NCI-H2029 (cell line): ENCODE data around the gene CAMTA1.
A peak's percentile ranks its signal among the peaks of the same experiment; 100 is the strongest.

ENCODE experiments used
- DNase-seq: peaks from one replicate; lab custom pipeline; 2025; lab: John Stamatoyannopoulos, UW

Gene CAMTA1

DNA sequence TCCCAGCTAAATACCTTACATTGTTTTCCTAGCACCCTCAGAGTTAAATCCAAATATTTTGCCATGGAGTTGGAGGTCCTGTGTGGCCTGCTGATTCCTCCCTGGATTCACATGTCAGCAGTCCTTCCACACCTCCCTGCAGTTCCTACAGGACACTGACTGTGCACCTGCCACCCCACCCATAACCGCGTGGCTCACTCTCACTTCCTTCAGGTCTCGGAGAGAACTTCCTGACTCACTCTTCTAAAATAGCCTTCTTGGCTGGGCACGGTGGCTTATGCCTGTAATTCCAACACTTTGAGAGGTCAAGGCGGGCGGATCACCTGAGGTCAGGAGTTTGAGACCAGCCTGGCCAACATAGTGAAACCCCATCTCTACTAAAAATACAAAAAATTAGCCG is 8.4 kb upstream of the CAMTA1 start:
- DNase-seq: no peak

DNA sequence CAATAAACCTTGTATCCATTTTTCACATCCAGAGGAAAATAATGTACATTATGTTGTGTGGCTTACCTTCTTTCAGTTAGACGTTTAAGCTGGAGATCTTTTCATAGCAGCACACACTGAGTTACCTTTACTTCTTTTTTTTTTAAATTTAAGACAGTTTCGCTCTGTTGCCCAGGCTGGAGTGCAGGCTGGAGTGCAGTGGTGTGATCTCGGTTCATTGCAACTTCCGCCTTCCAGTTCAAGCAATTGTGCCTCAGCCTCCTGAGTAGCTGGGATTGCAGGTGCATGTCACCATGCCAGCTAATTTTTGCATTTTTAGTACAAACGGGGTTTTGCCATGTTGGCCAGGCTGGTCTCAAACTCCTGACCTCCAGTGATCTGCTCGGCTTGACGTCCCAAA is 7.4 kb upstream of the CAMTA1 start:
- DNase-seq: no peak

DNA sequence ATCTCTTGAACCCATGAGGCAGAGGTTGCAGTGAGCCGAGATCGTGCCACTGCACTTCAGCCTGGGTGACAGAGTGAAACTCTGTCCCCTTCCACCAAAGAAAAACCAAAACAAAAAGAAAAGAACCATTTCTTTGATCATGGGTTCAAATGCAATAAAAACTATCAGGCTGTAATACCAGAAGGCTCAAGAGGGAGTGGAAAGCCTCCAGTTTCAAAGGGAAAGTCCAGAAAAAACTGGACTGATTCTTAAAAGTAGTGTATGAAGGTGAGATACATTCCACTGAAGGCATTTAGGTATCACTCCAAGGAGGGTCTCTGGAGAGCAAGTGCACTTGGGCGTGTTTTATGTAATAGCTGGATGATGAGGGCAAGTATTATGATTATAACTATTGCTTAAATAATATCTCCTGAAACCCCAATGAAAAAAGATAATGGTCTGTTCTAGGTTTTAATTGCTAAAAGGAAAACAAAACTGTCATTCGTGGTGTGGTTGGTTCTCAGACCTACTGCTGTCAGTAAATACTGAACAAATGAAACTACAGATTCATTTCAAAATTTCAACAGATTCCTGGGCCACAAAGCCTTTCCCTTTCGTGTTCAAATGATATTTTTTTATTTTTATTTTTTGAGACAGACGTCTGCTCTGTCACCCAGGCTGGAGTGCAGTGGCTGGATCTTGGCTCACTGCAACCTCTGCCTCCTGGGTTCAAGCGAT is 6.0 kb upstream of the CAMTA1 start:
- no peak for DNase-seq

DNA sequence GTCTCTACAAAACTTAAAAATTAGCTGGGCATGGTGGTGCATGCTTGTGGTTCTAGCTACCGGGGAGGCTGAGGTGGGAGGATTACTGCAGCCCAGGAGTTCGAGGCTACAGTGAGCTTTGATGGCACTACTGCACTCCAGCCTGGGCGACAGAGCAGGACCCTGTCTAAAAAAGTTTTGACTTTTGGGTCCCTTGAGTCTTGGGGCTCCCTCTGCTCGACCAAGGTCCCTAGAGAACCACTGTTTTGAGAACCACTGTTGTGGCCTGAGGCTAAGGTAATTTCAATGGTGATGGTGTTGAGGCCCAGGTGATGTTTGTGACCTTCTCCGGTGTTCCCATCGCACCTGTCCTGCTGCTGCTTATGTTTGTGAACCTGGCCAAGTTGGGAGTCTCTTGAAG is 3.1 kb upstream of the CAMTA1 start:
- no peak for DNase-seq

DNA sequence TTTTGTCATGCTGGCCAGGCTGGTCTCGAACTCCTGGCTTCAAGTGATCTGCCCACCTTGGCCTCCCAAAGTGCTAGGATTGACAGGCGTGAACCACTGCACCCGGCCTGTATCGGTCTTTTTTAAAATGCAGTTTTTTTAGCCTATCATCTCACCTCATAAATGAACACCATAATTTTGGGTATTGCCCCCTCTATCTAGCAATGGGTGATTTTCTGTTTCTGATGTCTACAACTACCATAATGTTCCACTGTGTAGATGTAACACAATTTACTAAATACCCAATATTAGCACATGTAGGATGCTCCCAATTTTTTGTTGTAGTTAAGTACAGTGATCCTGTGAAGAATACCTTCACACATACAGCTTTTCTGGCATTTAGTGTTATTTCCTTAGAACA is 2.0 kb upstream of the CAMTA1 start:
- no peak for DNase-seq

DNA sequence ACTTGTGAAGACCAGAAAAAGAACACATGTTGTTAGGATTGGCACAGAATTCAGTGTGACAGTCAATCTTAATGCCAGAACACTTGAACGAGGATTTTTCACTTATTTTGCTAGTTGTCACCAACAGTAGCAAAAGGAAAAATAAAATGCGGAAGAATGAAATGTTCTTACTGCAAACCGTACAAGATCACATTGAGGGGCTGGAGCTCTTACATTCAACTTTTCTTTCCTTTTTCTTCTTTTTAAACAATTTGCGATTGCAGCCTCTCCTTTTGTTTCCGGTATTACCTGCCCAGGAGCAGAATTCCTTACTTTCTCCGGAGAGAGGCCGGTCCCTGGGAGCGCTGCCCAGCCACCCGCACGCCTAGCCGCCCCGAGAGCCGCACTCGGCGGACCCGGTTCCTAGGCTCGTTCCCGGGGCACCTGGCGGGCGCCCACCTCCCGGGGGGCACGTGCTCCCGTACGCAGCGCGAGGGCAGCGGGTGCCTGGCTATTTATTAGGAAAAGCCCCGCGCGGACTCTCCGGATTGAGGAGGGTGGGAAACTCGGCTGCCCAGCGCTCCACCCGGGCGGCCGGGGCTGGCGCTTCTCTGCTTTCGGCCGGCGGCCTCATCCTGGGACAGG is 1.2 kb upstream of the CAMTA1 start:
- DNase-seq: no peak

DNA sequence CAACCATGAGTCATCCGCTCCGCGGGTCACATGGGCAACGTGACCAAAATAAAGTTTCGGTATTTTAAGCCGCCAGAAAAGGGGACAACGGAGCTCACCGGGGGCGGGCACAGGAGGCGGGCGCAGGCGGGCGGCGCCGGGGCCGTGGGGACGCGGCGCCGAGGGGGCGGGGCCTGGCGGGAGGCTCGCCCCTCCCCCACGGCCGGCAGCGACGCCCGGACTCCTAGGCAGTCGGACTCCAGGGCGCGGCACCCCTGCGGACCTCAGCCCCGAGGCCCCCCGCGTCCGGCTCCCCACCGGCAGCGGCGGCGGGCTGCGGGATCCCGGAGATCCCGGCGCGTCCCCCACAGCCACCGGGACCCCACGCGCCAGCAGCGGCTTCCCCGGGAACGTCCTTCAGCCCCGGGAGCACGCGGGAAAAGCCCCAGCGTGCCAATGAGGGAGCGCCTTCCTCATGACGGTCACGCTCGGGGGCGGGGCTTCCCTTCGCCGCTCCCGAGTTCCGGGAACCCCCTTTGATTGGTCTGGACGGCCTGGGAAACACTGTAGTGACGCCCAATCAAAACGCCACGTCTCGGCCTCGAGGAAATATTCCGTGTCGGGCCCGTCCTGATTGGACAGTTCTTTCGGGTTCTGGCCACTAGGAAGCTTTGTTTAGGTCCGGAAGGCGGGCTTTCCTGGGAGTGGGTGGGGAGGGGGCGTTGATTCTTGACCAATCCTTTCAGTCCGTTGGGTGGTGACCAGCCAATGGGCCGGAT is 515 bp upstream of the CAMTA1 start:
- DNase-seq: peak; percentile 99

DNA sequence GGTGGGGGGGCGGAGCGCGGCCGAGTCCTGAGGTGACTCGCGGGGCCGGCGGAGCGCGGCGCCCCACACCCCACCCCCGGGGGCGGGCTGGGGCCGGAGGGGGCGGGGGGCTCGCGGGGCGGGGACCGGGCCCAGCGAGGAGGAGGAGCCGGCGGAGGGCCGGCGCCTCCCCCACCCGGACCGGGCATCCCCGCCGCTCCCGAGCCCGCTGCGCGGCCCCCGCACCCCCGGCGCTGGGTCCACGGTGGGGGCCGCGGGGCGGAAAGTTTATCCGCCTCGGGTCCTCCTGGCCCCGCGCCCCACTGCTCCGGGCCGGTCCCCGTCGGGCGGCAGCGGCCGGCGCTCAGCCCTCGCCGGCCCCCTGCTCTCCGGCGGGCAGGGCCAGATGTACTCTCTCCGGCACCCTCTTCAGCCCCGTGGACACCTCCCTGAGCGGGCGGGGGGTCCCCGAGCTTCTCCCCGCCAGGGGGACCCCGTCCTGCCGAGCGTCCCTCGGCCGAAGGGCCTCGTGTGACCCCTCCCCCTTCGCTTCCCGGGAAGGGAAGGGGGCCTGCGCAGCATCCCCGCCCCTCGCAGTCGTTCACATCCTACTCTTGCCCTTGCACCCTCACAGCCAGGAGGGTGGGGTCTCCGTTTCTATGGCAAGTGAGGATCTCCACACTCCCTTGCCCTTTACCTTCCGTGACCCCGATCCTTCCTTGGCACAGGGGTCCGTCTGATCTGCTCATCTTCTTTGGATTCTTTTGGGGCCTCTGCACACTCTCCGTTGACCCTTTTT is 663 bp downstream of the CAMTA1 start:
- DNase-seq: no peak

DNA sequence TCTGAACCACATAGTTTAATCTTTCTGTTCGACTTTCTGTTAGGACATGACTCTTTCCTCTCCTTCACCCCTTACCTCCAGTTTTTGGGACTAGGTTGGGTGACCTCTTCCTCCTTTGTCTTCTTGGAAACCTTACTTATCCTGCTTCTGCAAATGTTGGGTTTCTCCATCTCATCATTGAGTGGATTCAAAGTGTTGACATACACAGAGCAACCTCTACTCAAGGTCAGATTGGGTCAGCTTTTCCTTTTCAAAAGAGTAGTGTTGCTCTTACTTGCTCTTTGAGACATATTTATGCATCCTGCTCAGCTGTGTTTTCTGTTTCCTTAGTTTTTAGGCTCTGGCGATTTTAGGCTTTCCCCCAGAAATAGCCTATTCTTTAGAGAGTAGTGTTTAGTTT is 3.7 kb downstream of the CAMTA1 start:
- DNase-seq: no peak

DNA sequence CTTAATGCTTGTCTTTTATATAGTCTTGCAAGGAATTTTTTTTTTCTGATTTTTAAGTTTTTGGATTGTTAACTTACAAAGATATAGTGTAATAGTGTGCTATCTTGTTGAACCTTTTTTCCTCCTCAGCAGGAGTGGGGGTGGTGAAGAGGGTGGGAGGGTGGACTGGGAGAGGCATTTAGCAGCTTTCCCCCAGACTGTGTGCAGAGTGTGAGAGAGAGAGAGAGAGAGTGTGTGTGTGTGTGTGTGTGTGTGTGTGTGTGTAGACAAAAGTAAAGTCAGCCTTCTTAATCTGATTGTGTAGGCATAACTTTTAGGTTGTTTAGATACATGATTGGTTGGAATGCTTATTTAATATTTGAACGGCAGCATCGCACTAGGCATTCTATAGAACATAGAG is 4.9 kb downstream of the CAMTA1 start:
- no peak for DNase-seq

DNA sequence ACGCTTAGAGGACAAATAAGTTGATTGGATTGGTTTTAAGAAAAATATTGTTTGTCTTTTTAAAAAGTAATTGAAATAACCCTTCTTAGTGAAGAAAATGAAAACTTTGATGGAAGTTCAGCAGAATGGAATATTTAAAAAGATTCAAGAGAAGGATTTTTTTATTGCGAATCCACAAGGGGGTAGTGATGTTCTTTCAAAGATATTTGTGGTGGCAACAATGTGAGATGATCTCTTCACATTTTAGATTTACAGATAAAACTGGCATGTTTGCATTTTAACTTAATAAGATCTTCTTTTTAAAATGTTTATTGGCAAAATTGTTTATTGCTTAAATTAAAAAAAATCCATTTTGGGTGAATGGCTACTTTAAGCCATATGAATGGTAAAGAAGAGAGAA is 8.9 kb downstream of the CAMTA1 start:
- peak; percentile 8 for DNase-seq

DNA sequence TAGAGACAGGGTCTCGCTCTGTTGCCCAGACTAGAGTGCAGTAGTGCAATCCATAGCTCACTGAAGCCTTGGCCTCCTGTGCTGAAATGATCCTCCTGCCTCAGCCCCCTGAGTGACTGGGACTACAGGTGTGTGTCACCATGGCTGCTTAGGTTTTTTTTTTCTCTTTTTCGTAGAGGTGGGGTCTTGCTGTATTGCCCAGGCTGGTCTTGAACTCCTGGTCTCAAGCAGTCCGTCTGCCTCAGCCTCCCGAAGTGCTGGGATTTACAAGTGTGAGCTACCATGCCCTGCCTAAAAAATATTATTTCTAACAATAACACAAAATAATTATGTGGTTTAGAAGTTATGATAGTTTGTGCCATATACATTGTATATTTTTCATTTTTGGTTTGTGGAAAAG is 9.9 kb downstream of the CAMTA1 start:
- no peak for DNase-seq

DNA sequence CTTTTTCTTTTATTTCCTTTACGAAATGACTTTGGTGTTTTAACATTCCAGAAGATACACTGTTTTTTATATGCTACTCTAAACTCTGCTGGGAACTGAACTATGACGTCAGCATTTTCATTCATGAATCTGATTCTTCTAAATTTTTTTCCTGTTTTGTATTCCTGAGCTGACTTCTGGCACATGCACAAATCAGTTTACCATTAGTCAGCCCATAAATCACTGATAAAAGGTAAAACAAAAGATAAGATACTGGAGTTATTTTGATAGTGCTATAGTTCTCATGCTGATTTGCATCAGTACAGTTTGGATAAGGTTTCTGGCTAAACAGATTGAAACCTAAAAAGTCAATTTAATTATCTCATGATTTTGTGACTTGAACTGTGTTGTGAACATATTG is 10.4 kb downstream of the CAMTA1 start:
- no peak for DNase-seq

DNA sequence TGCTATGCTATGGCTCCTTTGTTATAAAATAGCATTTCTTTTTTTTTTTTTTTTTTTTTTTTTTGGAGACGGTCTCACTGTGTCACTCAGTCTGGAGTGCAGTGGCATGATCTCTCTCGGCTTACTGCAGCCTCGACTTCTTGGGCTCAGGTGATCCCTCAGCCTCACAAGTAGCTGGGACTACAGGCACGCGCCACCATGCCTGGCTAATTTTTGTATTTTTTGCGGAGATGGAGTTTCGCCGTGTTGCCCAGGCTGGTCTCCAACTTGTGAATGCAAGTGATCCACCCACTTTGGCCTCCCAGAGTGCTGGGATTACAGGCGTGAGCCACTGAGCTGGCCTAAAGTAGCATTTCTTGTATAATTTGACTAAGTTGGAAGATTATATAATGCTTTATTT is 10.8 kb downstream of the CAMTA1 start:
- DNase-seq: no peak

DNA sequence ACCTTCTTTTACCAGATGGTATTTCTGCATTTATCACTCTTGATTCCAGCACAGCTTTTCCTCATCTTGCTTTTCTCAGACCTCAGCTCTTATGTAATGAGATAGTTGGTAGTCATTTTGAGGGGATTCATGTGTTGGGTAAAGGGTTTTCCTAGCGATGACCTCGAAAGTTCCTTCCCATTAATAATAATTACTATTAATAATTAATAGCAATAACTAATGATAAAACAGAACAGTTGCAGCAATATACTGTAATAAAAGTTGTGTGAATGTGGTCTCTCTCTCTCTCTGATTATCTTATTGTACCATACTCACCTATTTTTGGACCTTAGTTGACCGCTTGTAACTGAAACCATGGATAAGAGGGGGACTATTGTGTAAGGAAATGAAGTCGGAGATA is 14.2 kb downstream of the CAMTA1 start:
- DNase-seq: no peak

DNA sequence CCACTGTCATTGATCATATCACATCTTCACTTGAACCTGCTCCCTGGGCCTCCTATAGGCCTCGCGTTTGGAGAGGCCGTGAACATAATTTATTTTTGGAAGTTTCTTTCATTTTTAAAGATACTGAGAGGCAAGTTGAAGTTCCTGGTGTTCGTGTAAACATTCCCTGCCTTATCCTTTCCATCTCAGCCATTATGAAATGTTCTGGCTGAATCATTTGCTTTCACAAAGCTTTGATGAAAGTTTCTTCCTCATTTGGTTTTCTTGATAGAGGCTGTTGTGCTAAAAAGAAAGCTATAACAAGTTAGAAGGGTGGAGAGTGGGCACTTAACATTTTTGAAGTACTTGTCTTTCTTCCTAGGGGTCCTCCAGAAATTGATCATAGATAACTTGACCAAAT is 15.5 kb downstream of the CAMTA1 start:
- no peak for DNase-seq

DNA sequence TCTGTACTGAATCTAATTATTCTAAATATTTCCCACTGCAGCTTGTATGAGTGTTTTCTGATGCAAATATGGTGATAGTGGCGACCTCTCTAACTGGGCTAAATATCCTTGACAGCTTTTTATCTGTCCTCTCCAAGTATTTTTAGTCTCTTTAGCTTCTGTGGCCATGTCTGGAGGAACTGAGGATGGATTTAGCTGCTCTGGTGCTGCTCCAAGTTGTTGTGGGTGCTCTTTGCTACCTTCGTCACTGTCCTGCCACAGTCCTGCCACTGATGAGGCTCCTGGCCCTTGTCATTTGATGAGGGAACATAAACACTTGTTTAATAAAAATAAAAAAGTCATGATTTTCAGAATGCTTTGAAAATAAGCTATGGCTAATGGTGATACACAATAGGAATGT is 15.9 kb downstream of the CAMTA1 start:
- no peak for DNase-seq

DNA sequence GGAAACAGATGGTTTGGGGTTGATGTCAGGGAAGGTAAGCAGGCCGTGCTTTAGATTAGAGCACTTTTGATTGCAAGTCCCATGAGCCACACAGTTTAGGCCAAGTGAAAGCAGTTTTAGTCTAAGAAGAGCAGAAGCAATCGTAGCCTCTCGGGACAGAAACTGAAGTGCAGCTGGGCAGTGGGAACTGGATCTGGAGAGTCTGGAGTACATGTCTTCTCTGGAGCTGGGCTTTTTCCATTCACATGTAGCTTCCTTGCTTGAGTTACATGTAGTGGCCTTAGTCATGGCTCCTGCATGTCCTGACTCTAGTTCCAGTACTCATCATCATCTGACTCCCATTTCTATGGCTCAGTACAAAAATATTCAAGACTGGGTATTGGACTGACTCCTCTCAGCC is 16.7 kb downstream of the CAMTA1 start:
- DNase-seq: no peak

DNA sequence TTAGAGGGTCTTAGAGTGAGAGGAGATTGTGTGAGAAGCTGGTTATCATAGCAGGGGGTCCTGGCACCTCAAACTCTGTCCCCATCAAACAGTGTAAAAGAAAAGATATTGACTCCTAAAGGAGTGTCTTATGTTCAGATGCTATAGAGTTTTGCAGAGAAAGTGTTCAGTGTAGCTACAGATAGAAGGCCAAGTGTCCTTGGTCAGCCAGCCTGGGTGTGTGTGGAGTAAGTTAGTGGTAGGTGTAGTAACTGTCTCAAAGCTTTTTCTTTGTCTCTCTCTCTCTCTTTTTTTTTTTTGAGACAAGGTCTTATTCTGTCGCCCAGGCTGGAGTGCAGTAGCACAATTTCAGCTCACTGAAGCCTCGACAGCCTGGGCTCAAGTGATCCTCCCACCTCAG is 17.2 kb downstream of the CAMTA1 start:
- no peak for DNase-seq

DNA sequence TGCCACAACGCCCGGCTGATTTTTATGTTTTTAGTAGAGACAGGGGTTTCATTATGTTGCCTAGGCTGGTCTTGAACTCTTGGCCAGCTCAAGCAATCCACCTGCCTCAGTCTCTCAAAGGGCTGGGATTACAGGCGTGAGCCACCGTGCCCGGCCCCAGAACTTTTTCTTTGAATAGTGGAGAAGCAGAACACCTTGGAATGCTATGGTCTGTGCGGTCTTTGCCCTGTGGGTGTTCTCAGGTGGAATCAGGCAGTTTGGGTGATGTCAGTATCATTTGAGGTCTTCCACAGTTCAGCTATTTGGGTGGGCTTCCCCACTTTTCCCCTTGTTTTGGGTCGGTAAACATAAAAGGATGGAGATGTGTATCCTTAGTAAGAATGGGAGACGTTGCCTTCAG is 17.6 kb downstream of the CAMTA1 start:
- no peak for DNase-seq

DNA sequence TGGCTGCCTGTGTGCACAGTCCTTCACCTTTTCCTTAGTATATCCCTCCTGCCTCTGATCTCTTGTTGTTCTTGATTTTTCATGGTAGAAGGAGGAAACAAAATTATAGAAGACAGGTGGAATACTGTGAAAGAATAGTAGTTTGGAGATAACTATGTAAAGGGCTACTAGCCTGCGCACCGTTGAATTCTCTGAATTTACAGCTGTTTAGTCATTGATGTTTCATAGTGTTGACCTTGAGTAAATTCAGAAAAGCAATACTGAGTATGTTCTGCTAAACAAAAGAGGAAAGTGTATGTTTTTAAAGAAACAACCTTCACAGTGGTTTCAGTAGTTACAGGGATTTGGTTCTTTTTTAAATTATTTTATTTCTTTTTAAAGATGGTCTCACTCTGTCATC is 18.1 kb downstream of the CAMTA1 start:
- DNase-seq: no peak

DNA sequence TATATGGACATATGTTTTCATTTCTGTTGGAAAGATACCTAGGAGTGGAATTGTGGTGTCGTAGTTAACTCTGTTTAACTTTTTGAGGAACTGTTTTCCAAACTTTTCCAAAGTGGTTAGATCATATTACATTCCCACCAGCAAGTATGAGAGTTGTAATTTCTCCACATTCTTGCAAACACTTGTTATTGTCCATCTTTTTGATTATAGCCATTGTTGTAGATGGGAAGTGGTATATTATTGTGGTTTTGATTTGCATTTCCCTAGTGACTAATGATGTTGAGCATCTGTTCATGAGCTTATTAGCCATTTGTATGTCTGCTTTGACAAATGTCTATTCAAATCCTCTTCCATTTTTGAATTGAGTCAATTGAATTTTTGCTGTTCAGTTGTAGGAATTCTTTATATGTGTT is 19.8 kb downstream of the CAMTA1 start:
- DNase-seq: no peak

DNA sequence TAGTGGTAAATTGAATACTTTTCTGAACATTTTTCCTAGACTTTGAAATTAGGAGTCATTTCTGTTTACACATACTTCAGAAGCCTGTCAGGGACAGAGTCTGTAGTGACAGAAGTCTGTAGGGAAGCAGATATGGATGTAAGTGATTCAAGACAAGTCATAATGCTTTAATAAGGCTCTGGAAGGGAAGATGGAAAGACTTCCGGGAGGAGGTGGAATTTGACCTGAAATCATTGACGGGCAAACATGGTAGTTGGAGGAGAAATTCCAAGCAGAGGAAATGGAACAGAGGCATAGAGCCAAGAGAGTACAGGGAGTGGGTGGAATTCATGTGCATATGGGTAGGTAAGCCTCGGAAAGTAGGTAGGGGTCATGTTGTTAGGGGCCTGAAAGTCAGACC is 22.5 kb downstream of the CAMTA1 start:
- no peak for DNase-seq
